ENCODE measurements around the gene CSRP2. TPM values are rescaled to one million over a fixed set of nuclear protein-coding genes. Genes with fewer than 3 reads are reported as not detected.

The CSRP2 gene
- total RNA-seq, 1 donor from 2014 or later: 52.9 TPM

DNA sequence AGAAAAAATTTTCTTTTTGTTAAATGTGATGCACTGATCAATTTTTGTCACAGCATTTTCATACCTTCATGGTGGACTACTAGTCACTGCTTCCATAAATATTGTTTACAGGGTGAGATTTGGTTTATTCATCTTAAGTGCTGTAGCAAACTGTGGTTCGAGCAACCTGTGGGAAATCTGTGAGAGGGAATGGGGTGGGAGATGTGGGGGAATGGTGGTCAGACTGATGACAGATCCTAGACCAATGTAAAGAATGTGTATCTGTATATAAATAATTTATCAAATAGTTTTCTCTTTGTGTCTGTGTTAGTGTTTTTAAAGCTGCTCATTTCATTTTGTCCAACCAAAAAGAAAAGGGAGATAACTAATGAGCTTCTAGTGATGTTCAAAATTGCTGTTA lies 26.7 kb downstream of the CSRP2 start:
- Histone ChIP-seq H3K4me3 (ENCODE audit: low read depth, low read length) (no peak overlapping the region), H3K27me3 (ENCODE audit: control insufficient read depth, insufficient read depth, low read length) (no peaks in the 10 kb centered on the region), H3K36me3 (ENCODE audit: control insufficient read depth, insufficient read depth, low read length) (no peaks in the 10 kb centered on the region)
- TF ChIP-seq, protein P1, sequence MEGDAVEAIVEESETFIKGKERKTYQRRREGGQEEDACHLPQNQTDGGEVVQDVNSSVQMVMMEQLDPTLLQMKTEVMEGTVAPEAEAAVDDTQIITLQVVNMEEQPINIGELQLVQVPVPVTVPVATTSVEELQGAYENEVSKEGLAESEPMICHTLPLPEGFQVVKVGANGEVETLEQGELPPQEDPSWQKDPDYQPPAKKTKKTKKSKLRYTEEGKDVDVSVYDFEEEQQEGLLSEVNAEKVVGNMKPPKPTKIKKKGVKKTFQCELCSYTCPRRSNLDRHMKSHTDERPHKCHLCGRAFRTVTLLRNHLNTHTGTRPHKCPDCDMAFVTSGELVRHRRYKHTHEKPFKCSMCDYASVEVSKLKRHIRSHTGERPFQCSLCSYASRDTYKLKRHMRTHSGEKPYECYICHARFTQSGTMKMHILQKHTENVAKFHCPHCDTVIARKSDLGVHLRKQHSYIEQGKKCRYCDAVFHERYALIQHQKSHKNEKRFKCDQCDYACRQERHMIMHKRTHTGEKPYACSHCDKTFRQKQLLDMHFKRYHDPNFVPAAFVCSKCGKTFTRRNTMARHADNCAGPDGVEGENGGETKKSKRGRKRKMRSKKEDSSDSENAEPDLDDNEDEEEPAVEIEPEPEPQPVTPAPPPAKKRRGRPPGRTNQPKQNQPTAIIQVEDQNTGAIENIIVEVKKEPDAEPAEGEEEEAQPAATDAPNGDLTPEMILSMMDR (IDR thresholded peaks at IDR 0.05; ENCODE audit: insufficient read depth, low read length, poor library complexity, severe bottlenecking): no peak
- DNase-seq (ENCODE audit: low read depth): no peak

DNA sequence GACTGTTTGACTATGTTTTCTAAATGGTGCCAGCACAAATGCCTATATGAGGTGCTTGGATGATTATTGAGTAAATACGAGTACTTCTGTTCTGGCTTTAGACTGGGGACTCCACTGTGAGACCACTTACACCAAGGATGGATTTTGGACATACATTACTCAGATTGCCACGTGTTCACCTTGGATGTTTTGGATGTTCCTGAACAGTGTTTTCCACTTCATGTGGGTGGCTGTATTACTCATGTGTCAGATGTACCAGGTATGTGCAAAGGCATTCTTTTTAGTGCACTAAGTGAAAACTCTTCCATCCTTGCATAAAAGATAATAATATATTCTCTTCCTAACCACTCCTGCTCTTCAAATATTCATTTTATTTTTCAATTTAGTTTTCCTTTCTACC lies 30.7 kb downstream of the CSRP2 start:
- TF ChIP-seq, protein P1 (IDR thresholded peaks at IDR 0.05; ENCODE audit: insufficient read depth, low read length, poor library complexity, severe bottlenecking): no peak
- no peak for DNase-seq (ENCODE audit: low read depth)
- no peaks in the 10 kb centered on the region for H3K36me3 ChIP-seq (ENCODE audit: control insufficient read depth, insufficient read depth, low read length)

DNA sequence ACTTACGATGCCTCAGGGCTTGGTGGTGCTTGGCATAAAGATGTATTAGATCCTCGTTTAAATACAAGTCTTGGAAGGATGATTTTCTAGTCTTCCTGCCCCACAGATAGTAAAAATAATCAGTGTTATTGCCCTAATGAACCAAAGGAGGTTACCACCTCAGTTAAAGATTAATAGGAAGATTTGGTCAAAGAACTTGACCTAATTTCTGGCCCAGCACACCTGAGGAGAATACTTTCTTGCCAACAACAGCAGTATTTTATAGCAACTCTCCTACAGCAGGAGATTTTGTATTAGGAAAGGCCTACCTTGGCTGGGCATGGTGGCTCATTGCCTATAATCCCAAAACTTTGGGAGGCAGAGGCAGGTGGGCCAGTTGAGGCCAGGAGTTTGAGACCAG lies 31.6 kb downstream of the CSRP2 start:
- Histone ChIP-seq H3K36me3 (ENCODE audit: control insufficient read depth, insufficient read depth, low read length) (no peaks in the 10 kb centered on the region), H3K27me3 (ENCODE audit: control insufficient read depth, insufficient read depth, low read length) (no peaks in the 10 kb centered on the region), H3K4me3 (ENCODE audit: low read depth, low read length) (no peak overlapping the region)
- TF ChIP-seq, protein P1 (IDR thresholded peaks at IDR 0.05; ENCODE audit: insufficient read depth, low read length, poor library complexity, severe bottlenecking): no peak
- DNase-seq (ENCODE audit: low read depth): no peak

More for the DNA sequence above, 30.7 kb downstream of the CSRP2 start:
- Histone ChIP-seq H3K4me3 (ENCODE audit: low read depth, low read length) (no peak overlapping the region), H3K27me3 (ENCODE audit: control insufficient read depth, insufficient read depth, low read length) (no peaks in the 10 kb centered on the region)

DNA sequence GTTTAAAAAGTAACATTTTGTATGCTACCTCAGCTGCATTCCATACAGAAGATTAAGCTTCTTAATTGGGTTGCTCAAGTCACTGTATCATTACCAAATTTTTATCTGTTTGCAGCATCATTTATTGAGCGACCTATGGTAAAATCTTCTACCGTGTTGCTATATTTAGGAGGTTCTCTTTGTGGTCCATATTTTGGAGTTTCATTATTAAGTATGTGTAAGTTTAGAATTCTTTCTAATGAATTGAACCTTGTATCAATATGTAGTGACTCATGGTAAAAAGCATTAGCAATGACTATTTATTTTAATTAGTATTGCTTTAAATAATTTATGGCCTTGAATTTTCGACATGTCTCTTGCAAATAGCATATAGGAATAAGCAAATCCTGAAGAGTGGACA lies 42.2 kb downstream of the CSRP2 start:
- H3K4me3 ChIP-seq (ENCODE audit: low read depth, low read length): no peak overlapping the region
- TF ChIP-seq, protein P1 (IDR thresholded peaks at IDR 0.05; ENCODE audit: insufficient read depth, low read length, poor library complexity, severe bottlenecking): no peak
- DNase-seq (ENCODE audit: low read depth): no peak
- no peaks in the 10 kb centered on the region for H3K27me3 ChIP-seq (ENCODE audit: control insufficient read depth, insufficient read depth, low read length)
- peaks cover 1% of the 10 kb centered on the region for H3K36me3 ChIP-seq (ENCODE audit: control insufficient read depth, insufficient read depth, low read length)

DNA sequence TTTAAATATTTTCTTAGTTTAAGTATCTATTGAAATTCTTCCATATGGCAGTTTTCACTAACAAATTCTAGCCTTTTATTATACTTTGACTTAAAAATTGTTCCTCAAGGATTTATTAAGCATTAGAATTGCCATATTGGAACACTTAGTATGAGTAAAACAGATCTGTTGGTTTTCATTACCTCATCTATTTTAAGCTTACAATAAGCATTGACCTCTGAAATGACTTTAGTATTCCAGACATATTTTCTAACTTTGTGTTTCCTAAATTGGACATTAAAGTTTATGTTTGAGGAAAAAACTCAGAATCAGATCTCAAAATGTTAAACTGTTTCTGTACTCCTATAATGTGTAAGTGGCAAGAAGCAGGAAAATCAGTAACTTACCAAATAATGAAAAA lies 48.4 kb downstream of the CSRP2 start:
- DNase-seq (ENCODE audit: low read depth): no peak
- H3K36me3 ChIP-seq (ENCODE audit: control insufficient read depth, insufficient read depth, low read length): peaks cover 3% of the 10 kb centered on the region
- no peaks in the 10 kb centered on the region for H3K27me3 ChIP-seq (ENCODE audit: control insufficient read depth, insufficient read depth, low read length)
- H3K4me3 ChIP-seq (ENCODE audit: low read depth, low read length): no peak overlapping the region
- TF ChIP-seq, protein P1 (IDR thresholded peaks at IDR 0.05; ENCODE audit: insufficient read depth, low read length, poor library complexity, severe bottlenecking): no peak

DNA sequence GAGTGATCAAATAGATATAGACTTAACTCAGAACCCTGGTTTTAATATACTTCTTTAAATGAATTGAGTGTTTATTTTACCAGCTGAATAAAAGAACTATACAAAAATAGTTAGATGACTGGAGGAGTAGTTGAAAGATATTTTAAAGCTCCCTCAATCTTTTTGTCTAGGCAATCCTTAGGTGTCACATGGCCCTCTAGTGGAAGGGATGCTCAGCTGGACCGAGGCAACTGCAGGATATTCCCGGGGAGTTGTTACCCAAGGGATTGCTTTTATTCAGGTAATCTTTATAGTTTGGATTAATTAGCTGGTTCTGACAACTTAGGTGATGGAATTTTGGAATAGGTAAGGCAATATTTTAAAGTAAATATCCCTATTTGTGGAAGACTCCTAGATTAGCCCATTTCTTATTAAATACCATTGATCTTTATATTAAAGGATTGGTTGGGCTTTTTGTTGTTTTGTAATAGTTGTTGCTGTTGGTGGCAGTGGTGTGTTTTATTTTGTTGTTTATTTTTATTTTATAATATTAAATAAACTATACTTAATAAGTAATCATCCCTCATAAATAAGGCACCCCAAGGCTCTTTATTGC lies 57.8 kb downstream of the CSRP2 start:
- TF ChIP-seq, protein P1 (IDR thresholded peaks at IDR 0.05; ENCODE audit: insufficient read depth, low read length, poor library complexity, severe bottlenecking): peak; percentile 77
- Histone ChIP-seq H3K27me3 (ENCODE audit: control insufficient read depth, insufficient read depth, low read length) (no peaks in the 10 kb centered on the region), H3K4me3 (ENCODE audit: low read depth, low read length) (no peak overlapping the region), H3K36me3 (ENCODE audit: control insufficient read depth, insufficient read depth, low read length) (no peaks in the 10 kb centered on the region)
- no peak for DNase-seq (ENCODE audit: low read depth)

Measured in kidney epithelial cell (primary cell).